HG03039 (cell line): ENCODE measurements around the gene MLST8.

Experiments used
- ATAC-seq: cut with Tn5 transposase; IDR thresholded peaks from one replicate; pipeline ENCODE4 v1.9.1; 2021; ENCODE audit warnings: mild to moderate bottlenecking, moderate library complexity; ENCODE audit not compliant: unreplicated experiment

MLST8 gene

GRCh38 chr16:2173366-2173765, 31.9 kb upstream of the MLST8 start:
- ATAC-seq, result no peak

- no peak for ATAC-seq
These were observed 31.3 kb upstream of the MLST8 start for GRCh38 chr16:2173916-2174315.

GRCh38 chr16:2174396-2175131, 30.7 kb upstream of the MLST8 start:
- no peak for ATAC-seq

GRCh38 chr16:2175454-2175853, 29.8 kb upstream of the MLST8 start:
- ATAC-seq, result no peak

- no peak for ATAC-seq
These were observed 29.2 kb upstream of the MLST8 start for GRCh38 chr16:2176047-2176446.

- ATAC-seq, result no peak
These were observed 28.2 kb upstream of the MLST8 start for GRCh38 chr16:2177101-2177500.

GRCh38 chr16:2177561-2177960, 27.7 kb upstream of the MLST8 start:
- ATAC-seq, result no peak

GRCh38 chr16:2178321-2179106, 26.7 kb upstream of the MLST8 start:
- no peak for ATAC-seq

GRCh38 chr16:2179107-2179501, 26.1 kb upstream of the MLST8 start:
- no peak for ATAC-seq

GRCh38 chr16:2179576-2179975, 25.7 kb upstream of the MLST8 start:
- ATAC-seq, result no peak

- no peak for ATAC-seq
These were observed 24.8 kb upstream of the MLST8 start for GRCh38 chr16:2180461-2180860.

GRCh38 chr16:2180962-2181923, 24.0 kb upstream of the MLST8 start:
- no peak for ATAC-seq

- ATAC-seq, result no peak
These were observed 23.3 kb upstream of the MLST8 start for GRCh38 chr16:2181952-2182351.

GRCh38 chr16:2183671-2184070, 21.6 kb upstream of the MLST8 start:
- no peak for ATAC-seq

GRCh38 chr16:2184346-2184745, 20.9 kb upstream of the MLST8 start:
- ATAC-seq, result no peak

- ATAC-seq, result no peak
These were observed 20.3 kb upstream of the MLST8 start for GRCh38 chr16:2184962-2185361.

- no peak for ATAC-seq
These were observed 19.2 kb upstream of the MLST8 start for GRCh38 chr16:2186064-2186463.

- ATAC-seq, result no peak
These were observed 18.7 kb upstream of the MLST8 start for GRCh38 chr16:2186505-2186904.

GRCh38 chr16:2187212-2187611, 18.0 kb upstream of the MLST8 start:
- no peak for ATAC-seq

- ATAC-seq, result no peak
These were observed 16.9 kb upstream of the MLST8 start for GRCh38 chr16:2188395-2188794.

- ATAC-seq, result no peak
These were observed 15.9 kb upstream of the MLST8 start for GRCh38 chr16:2189252-2189893.
